Activated effector memory CD4-positive, alpha-beta T cell treated with Interleukin-2 at 50 U/mL for 16 hours (primary cell): ENCODE data around the gene SIDT2.

Experiments used
- DNase-seq: peaks from one replicate; pipeline ENCODE4 v3.0.0-alpha.2; 2020

SIDT2 gene

GRCh38 chr11:117189941-117190544 is 11.5 kb downstream of the SIDT2 start:
- DNase-seq, result no peak

GRCh38 chr11:117191680-117192400 is 13.3 kb downstream of the SIDT2 start:
- DNase-seq, result no peak

GRCh38 chr11:117192401-117192875 is 13.9 kb downstream of the SIDT2 start:
- DNase-seq, result no peak

DNA sequence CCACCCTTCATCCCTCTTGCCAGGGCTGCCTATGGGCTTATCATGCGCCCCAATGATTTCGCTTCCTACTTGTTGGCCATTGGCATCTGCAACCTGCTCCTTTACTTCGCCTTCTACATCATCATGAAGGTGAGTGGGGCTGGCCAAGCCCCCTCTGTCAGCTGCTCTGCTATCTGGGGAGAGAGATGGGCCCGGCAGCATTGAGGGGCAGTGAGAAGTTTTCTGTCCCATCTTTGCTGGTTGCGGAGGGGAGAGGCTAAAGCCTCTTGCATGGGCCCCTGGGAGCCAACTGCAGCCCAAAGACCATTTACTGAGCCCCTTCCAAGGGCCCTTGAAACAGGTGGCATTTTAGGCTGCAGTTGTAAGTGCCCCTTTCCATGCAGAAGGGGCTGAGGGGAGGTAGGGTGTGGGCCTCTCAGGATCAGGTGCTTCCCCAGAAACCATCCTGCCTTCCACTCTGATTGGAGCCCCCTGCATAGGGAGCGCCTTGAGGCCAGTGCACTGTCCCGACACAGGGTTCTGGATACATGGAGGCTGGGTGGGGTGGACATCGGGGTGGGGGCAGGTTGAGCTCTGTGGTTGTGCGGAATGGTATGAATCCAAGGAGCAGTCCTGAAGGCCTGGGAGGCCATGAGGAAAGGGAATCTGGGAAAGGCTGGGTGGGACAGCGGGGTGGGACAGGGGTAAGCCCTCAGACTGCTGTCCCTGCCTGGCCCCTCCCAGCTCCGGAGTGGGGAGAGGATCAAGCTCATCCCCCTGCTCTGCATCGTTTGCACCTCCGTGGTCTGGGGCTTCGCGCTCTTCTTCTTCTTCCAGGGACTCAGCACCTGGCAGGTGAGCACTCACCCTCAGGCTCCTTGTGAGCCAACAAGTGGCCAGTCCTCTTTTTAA is 14.8 kb downstream of the SIDT2 start:
- no peak for DNase-seq

DNA sequence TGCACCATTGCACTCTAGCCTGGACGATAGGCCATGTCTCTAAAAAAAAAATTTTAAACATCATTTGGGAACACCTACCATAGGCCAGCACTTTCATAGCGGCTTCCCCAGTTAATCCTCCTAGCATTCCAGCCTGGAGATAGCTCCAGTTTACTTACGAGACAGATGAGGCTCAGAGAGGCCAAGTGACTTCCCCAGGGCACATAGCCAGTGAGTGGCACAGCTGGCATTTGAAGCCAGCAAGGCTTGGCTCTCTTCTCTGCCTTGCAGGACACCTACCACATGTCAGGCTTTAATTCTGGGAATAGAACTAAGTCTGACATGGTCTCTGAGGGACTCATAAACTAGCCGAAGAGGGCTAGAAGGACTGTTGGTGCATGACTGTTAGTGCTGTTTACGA is 15.7 kb downstream of the SIDT2 start:
- DNase-seq, result no peak

DNA sequence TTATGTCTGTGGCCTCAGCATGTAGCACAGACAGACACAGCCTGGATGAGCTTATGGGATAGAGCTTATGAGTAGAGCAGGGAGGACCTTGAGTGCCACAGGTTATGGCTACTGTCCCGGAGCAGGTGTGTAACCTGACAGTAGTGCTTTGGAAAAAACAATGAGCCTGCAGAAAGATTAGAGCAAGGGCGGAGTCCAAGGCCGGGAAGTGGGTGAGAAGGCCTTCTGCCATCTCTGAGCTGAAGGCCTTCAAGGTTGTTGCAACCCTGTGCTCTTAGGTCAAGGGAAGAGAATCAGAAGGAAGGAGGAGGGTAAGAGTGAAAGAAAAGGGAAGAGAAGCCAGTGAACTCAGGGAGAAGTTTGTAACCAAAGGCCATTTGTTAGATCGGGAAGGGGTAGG is 16.7 kb downstream of the SIDT2 start:
- DNase-seq, result no peak

GRCh38 chr11:117195761-117196160 is 17.2 kb downstream of the SIDT2 start:
- DNase-seq, result no peak

GRCh38 chr11:117197006-117197405 is 18.5 kb downstream of the SIDT2 start:
- DNase-seq, result no peak

DNA sequence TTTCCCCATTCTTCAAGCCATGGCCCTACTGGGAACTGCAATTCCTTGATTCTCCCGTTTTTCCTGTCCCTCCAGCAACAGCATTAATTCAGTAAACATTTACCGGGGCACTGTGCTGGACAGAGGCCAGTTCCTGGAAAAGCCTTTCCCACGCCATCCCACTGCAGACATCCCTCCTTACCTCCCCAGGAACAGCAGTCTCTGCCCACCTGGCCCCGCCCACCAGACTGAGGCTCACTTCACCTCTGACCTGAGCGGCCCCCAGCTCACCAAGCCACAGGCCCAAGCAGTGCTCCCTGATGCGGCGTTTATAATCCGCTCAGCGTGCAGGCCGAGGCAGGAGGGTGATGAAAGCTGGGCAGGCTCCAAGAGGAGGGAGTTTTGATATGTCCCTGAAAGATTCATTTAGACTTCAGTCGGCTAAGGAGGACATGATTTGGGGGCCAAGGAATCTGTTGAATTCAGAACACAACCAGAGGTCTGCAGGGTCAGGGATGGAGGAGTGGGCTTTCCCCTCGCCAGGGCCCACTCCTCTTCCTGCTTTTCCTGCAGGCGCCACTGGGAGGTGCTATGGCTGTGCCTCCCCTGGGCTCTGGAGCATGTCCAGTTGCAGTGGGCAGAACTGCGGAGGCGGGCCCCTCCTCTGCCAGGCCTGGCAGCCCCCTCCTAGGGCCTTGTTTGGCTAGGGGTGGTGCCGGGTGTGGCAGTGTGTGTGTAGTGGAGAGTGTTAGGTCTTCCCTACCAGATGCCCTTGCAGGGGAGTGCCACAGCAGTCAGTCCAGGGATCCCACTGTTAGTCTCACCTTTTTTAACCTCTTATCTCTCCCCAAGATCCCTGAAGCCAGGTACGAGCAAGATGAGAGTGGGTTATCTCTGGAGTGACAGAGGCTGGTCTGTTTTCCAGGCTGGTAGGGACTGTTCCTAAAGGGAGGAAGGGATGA is 19.2 kb downstream of the SIDT2 start:
- DNase-seq, result no peak

GRCh38 chr11:117198613-117199012 is 20.1 kb downstream of the SIDT2 start:
- no peak for DNase-seq

DNA sequence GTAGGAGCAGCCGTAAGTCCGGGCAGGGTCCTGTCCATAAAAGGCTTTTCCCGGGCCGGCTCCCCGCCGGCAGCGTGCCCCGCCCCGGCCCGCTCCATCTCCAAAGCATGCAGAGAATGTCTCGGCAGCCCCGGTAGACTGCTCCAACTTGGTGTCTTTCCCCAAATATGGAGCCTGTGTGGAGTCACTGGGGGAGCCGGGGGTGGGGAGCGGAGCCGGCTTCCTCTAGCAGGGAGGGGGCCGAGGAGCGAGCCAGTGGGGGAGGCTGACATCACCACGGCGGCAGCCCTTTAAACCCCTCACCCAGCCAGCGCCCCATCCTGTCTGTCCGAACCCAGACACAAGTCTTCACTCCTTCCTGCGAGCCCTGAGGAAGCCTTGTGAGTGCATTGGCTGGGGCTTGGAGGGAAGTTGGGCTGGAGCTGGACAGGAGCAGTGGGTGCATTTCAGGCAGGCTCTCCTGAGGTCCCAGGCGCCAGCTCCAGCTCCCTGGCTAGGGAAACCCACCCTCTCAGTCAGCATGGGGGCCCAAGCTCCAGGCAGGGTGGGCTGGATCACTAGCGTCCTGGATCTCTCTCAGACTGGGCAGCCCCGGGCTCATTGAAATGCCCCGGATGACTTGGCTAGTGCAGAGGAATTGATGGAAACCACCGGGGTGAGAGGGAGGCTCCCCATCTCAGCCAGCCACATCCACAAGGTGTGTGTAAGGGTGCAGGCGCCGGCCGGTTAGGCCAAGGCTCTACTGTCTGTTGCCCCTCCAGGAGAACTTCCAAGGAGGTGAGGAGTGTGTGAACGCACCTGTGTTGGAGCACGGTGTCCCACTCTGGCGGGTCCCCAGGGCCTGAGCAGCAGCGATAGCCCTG is 20.7 kb downstream of the SIDT2 start, which contains the start of gene TAGLN:
Gene TAGLN, plus strand, starts transcription at position 318 of the 863 bp plus-strand sequence. CDS start 3,644 bp downstream, outside the sequence.
- DNase-seq, result no peak

DNA sequence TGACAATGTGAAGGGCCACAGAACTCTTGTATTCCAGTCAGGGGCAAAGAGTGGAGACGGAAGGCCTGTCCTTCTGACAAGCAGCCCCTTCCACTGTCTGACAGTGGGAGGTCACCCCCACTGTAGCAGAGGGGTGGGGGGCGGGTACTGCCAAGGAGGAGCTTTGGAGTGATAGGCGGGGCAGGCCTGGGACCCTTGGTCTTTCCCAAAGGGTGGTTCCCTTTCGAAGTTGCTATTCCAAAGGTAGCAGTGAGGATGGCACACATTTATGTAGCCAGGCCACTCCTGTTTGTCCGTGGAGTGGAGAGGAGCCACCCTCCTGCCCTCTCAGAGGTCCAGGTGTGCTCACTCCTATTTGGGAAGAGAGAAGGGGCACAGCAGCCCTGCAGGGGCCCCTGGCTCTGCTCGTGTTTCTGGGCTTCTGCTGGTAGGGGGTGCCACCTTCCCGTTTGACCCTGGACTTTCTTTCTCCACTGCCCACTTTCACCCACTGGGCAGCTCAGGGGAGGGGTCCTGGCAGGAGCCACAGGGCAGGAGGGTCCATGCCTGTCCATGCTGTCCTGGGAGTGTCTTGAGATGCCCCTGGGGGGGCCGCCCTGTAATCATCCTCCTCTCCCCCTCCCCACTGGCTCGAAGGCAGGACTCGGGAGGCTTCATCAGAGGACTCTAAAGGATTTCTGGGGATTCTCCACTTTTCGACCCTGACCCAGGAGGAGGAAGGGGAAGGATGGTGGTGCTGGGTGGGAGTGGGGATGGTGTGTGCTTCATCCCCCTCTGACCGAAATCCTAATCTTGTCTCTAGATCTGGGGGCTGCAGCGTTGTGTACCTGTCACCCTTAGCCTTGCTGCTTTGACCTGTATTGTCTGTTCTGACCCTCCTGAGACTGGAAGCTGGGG is 21.6 kb downstream of the SIDT2 start:
- no peak for DNase-seq

- DNase-seq, result no peak
Measured at GRCh38 chr11:117200813-117201657, 22.5 kb downstream of the SIDT2 start.

- DNase-seq, result no peak
Measured at GRCh38 chr11:117201658-117202305, 23.2 kb downstream of the SIDT2 start.

DNA sequence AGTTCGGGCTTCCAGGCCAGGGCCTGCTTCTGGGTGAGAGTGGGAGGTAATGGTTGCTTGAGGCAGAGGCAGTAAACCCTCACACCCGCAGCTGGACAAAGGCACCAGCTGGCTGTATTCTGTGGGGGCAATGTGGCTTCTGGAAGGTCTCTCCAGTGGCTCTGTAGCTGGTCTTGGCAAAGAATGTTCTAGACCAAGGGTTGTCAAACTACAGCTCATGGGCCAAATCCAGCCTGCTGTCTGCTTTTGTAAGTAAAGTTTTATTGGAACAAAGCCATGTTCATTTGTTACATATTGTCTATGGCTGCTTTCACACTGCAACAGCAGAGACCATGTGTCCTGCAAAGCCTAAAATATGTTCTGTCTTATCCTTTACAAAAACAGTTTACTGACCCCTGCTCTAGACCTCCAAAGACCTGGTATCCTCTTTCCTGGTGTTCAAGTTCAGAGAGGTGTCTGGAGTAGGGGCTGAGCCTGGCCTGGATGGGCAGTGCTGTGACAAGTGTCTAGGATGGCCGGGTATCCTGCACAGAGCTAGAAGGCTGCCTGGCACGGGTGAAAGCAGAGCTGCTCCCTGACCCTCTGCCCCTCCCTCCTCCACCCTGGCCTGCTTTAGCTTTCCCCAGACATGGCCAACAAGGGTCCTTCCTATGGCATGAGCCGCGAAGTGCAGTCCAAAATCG is 24.0 kb downstream of the SIDT2 start:
- DNase-seq, result no peak

DNA sequence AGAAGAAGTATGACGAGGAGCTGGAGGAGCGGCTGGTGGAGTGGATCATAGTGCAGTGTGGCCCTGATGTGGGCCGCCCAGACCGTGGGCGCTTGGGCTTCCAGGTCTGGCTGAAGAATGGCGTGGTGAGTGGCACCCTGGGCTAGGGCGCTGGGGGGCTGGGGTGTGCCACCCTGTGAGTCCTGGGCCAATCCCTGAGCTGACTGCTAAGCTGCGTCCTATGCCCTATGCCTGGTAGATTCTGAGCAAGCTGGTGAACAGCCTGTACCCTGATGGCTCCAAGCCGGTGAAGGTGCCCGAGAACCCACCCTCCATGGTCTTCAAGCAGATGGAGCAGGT is 24.5 kb downstream of the SIDT2 start:
- DNase-seq, result no peak

DNA sequence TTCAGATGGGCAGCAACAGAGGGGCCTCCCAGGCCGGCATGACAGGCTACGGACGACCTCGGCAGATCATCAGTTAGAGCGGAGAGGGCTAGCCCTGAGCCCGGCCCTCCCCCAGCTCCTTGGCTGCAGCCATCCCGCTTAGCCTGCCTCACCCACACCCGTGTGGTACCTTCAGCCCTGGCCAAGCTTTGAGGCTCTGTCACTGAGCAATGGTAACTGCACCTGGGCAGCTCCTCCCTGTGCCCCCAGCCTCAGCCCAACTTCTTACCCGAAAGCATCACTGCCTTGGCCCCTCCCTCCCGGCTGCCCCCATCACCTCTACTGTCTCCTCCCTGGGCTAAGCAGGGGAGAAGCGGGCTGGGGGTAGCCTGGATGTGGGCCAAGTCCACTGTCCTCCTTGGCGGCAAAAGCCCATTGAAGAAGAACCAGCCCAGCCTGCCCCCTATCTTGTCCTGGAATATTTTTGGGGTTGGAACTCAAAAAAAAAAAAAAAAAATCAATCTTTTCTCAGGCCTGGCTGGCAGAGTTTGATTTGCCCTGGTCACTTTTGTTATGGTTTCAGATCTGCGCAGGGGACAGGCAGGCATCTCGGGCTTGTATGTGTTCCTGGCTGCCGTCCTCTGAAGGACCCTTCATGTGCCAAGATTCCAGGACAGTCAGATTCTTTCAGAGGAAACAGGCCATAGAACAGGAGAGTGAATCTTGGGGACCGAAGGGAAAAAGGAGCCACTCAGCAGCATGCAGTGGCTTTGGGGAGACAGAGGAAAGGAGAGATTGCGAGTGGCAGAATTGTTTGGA is 25.9 kb downstream of the SIDT2 start:
- DNase-seq, result no peak
